HG03025 (cell line): ENCODE results near the gene SPSB4.
"Not testable (repeated sequence)": the region's sequence is repeated elsewhere in the genome, so short reads cannot be mapped to it uniquely, and the experiment has no call there.

Experiments
- ATAC-seq: cut with Tn5 transposase; IDR thresholded peaks from one replicate; pipeline ENCODE4 v1.9.1; 2021; ENCODE audit warnings: mild to moderate bottlenecking, moderate library complexity; ENCODE audit not compliant: unreplicated experiment, low FRiP score

The SPSB4 gene

DNA sequence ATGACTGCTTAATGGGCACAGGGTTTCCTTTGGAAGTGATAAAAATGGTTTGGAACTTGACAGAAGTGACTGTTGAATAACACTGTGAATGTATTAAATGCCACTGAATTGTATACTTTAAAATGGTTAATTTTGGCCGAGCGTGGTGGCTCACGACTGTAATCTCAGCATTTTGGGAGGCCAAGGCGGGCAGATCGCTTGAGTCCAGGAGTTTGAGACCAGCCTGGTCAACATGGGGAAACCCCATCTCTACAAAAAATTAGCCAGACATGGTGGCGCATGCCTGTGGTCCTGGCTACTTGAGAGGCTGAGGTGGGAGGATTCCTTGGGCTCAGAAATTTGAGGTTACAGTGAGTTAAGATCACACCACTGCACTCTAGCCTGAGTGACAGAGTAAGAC is 62.5 kb downstream of the SPSB4 start:
- ATAC-seq, result not testable (repeated sequence)

- no peak for ATAC-seq
Measured at GRCh38 chr3:141114179-141114745, 63.1 kb downstream of the SPSB4 start.

DNA sequence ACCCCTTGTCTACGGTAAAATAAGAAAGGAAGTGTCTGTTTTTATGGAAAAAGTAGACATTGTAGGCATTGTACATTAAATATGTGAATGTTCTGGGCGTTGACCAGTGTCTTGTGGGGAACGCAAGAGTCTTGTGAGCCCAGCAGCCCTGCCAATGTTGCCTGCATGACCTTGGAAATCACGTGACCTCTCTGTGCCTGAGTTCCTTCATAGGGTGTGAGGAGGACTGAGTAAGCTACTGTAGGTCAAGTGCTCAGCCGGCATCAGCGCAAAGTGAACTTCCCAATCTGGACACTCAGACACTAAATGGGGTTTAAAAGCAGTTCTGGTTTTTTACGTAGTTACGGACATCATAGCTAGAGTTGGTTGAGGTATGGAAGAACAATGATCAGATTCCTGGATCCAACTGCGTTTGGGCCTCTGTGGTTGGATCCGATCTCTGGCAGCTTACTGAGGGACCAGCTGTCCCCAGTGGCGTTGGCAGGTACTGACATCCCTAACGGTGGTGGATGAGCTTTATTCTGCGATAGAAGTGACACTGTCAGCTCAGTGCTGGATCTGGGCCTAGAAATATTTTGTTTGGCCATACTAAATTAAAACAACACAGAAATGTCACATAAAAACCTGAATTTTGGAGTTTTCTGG is 63.8 kb downstream of the SPSB4 start:
- no peak for ATAC-seq

GRCh38 chr3:141115789-141116541 is 64.8 kb downstream of the SPSB4 start:
- no peak for ATAC-seq

- no peak for ATAC-seq
Measured at GRCh38 chr3:141116721-141117120, 65.6 kb downstream of the SPSB4 start.

DNA sequence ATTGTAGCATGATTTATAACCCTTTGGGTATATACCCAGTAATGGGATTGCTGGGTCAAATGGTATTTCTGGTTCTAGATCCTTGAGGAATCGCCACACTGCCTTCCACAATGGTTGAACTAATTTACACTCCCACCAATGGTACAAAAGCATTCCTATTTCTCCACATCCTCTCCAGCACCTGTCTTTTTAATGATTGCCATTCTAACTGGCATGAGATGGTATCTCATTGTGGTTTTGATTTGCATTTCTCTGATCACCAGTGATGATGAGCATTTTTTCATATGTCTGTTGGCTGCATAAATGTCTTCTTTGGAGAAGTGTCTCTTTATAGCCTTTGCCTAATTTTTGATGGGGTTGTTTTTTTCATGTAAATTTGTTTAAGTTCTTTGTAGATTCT is 66.8 kb downstream of the SPSB4 start:
- ATAC-seq, result not testable (repeated sequence)

DNA sequence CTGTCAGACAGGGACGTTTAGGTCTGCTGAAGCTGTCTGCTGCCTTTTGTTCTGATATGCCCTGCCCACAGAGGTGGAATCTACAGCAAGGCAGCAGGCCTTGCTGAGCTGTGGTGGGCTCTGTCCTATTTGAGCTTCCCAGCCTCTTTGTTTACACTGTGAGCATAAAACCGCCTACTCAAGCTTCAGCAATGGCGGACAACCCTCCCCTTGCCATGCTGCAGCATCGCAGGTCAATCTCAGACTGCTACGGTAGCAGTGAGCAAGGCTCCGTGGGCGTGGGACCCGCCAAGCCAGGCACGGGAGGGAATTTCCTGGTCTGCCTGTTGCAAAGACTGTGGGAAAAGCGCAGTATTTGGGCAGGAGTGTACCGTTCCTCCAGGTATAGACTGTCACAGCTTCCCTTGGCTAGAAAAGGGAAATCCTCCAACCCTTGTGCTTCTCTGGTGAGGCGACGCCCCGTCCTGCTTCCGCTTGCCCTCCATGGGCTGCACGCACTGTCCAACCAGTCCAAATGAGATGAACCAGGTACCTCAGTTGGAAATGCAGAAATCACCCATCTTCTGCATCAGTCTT is 71.4 kb downstream of the SPSB4 start:
- no peak for ATAC-seq

DNA sequence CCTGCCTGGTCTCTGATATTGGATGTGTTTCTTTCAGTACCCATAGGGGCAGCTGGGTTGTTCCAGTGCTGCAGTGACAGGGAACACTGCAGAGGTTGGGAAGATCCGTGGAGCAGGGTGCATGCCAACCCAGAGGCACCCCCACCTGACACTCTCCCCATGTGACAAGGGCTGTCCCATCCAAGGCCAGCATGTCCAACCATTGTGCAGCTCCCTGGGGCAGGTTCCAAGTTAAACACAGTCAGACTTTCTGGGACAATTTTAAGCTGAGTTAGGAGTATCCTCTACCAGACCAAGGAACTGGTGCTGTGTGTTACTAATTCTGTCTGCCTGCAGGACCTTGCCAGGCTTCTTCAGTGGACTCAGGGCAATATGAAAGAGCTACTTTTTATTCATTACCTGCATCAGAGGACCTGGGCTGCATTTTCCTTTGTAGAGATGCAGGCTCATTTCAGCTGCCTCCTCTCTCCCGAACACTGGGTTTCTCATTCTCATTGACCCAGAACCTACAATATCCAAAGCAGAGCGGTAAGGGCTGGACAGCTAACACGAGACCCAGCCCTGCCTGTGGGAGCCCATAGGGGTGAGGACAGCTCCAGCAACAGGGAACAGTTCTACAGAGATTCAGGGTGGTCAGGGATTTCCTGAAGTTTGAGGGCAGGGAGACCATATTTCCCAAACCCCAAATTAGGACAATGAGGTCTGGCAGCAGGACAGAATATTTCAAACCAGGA is 72.7 kb downstream of the SPSB4 start:
- ATAC-seq, result no peak

DNA sequence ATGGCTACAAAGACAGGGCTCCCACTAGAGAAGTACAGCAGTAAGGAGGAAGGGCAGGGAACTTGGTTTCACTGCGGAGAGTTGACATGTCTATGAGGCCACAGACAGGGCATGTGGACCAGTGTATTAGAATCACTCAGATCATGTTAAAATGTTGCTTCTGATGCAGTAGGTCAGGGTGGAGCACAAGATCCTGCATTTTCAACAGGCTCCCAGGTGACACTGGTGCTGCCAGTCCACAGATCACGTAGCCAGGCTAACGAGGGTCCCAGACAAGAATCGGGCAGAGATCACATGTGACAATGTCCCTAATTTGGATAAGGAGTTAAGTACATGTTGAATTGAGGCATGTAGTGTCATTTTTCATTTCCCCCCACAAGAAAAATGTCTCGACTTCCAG is 73.6 kb downstream of the SPSB4 start:
- no peak for ATAC-seq

DNA sequence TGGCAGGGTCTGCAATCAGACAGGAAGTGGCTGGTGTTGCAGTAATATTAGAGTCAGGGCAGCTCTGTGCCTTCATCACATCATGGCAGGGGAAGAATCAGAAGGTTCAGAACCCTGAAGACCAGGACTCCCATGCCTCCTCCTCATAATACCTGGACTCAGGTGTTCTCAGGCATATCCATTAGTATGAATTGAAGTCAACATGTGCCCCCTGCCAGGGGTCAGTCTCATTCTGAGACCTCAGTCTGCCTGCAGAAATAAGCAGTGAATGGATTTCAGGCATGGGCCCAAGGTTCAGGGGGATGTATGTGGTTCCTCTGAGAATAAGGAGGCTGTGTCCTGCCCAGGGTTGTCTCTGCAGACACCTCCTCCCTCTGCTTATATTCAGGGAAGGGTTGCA is 74.2 kb downstream of the SPSB4 start:
- ATAC-seq, result no peak

GRCh38 chr3:141126661-141127343 is 75.7 kb downstream of the SPSB4 start:
- ATAC-seq, result no peak

GRCh38 chr3:141127344-141128125 is 76.4 kb downstream of the SPSB4 start:
- ATAC-seq, result no peak

DNA sequence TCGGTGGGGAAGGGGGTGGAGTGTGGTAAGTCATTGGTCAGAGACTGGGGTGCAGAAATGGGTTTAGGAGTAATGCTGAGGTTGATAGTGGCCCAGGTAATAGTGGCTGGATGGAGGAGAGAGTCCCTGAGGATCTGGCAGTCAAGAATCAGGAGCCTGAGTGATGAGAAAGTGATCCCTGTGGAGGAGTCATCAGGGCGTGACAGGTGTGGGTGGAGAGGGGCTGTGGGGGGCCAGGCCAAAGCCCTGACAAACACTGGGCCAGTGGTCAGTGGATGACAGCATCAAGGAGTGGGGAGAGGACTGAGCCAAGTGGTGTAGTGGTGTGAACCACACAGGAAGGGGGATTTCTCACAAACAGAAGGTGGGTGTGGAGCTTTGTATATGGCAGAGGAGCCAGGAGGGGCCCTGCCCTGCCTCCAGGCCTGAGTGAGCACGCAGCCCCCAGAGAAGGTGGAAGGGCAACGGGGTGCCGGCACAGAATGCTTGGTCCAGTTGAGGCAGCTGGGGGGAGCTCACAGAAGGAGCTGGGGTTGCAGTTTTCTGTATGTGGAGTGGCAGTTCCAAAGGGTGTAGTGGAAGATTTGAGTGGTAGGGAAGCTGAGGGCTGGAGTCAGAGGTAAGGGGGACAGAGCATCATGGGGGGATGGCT is 77.1 kb downstream of the SPSB4 start:
- no peak for ATAC-seq

DNA sequence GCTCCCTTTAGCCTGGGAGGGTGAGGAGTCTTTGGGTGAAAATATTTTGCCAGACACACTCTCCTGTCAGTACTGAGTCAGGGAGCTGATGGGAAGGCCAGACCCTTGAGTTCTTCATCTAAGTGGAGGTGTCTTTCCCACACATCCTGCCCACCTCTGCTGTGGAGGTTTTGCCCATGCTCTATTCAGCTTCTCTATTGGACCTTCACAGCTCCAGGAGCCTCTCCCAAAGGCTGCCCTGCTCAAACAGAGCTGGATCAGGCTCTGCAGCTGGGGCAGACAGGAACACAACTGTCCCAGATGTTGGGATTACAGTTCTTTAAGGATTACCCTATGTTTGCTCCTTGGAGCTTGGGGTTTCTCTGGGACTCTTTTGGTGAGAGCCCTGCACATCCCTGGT is 77.9 kb downstream of the SPSB4 start:
- no peak for ATAC-seq

- no peak for ATAC-seq
Measured at GRCh38 chr3:141129541-141130011, 78.4 kb downstream of the SPSB4 start.

- no peak for ATAC-seq
Measured at GRCh38 chr3:141143517-141143916, 92.4 kb downstream of the SPSB4 start.

DNA sequence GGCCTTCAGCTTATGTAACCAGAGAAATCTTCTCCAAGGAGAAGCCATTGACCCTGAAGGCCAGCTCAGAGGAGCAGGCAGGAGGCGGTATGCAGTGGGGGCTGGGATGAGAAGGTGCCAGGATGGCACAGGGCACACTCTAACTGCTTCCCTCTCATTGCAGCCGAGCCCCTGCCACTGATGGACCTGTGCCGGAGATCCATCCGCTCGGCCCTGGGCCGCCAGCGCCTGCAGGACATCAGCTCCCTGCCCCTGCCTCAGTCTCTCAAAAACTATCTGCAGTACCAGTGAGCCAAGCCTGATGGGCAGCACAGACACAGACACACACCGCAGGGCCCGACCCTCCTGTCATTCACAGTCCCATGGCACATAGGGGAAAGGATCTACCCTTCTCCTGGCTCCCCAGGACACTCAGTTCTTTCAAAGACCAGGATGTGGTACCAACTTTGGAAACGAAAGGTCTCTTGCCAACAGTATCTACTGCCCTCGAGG is 95.9 kb downstream of the SPSB4 start:
- ATAC-seq, result no peak

- no peak for ATAC-seq
Measured at GRCh38 chr3:141147657-141148056, 96.5 kb downstream of the SPSB4 start.

DNA sequence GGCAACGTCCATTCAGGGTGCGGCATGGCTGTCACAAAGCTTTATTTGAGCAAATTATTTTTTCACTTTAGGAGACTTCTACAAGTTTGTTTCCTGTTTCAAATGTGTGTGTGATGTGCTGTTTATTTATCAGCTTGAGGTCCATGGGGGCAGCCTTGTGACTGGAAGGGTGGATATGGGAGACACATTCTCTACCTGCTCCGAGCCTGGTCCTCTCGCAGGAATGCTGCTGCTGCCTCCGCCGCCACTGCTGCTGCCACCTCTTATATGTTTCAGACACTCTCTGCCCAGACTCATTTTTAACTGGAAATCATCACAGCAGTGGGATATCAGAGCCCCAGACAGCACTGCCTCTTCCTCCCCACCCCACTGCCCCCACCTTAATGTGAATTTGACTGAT is 97.0 kb downstream of the SPSB4 start:
- no peak for ATAC-seq
